ENCODE measurements around the gene ZNHIT3.

Gene ZNHIT3

DNA sequence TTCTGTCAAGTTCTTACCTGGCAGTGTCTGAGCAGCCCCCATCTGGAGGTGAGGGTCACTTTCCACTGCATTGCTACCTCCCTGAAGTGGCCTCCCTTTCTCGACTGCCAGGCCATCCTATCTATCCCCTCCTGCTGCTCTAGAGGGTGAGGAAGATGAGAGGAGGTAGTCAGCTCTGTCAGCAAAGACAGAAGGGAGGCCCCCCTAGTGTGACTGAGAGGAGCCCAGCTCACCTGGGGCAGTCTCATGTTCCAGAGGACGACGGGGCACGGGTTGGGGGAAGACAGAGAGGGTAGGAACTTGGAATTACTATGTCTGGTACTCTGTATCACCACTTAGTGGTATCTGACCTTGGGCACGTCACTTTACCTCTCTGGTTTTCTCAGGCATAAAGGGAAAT is 26.2 kb downstream of the ZNHIT3 start:
- no peak for DNase-seq (ENCODE audit: low read depth in 2 of 2)

- no peak for DNase-seq (ENCODE audit: low read depth in 2 of 2)
Measured at GRCh38 chr17:36514856-36515255, 28.4 kb downstream of the ZNHIT3 start.

DNA sequence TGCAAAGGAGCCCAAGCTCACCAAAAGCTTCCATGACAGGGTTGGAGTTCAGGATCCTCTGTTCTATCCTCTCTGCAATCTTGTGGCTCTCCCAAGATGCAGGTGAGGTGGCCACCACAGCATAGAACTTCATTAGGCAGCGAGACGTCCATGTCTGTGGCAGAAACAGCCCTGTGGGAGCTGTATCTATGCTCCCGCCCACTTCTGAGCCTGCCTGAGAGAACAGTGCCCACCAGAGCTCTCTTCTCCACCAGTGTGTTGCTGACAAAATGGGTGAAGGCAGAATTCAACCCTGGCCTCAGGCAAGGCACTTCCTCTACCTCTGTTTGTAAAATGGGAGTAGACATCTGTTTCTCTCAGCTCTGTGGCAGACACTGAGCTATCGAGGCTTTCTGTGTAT is 29.4 kb downstream of the ZNHIT3 start:
- DNase-seq (ENCODE audit: low read depth in 2 of 2): no peak

DNA sequence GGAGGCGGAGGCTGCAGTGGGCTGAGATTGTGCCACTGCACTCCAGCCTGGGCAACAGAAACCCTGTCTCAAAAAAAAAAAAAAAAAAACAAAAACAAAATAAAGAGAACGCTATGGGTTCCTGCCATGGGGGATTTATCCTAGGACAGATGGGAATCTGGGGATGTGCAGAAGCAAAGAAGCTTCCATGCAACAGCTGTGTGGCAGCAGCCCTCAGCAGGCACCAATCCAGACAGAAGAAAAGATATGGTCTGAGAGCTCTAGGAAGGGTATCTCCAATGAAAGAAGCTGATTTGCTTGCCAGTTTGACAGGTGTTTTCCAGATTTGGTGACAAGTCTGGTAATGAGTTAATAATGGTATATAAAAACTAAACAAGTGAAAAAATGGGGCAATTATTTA is 36.6 kb downstream of the ZNHIT3 start:
- DNase-seq (ENCODE audit: low read depth in 2 of 2): no peak

- DNase-seq (ENCODE audit: low read depth in 2 of 2): no peak
Measured at GRCh38 chr17:36524428-36524876, 38.0 kb downstream of the ZNHIT3 start.

- DNase-seq (ENCODE audit: low read depth in 2 of 2): no peak
Measured at GRCh38 chr17:36525113-36525512, 38.6 kb downstream of the ZNHIT3 start.

DNA sequence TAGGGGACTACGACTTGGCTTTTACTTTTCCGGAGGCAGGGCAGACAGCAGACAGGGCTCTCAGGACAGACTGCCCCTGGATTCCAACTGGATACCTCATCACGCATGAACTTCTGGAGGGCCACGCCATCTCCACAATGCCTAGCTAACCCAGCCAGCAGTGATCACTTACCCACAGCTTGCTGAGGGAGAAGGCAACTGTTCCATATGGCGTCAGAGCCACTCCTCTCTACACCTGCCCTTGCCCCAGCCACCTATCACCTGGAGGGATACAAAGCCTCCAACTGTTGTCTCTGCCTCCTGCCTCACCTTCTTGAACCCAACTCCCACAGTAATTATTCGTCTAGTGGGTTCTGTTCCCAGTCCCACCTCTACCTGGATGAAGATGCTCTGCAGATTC is 39.4 kb downstream of the ZNHIT3 start:
- DNase-seq (ENCODE audit: low read depth in 2 of 2): no peak

GRCh38 chr17:36527621-36528250 is 41.3 kb downstream of the ZNHIT3 start:
- DNase-seq (ENCODE audit: low read depth in 2 of 2): no peak

GRCh38 chr17:36529121-36529520 is 42.6 kb downstream of the ZNHIT3 start:
- no peak for DNase-seq (ENCODE audit: low read depth in 2 of 2)

DNA sequence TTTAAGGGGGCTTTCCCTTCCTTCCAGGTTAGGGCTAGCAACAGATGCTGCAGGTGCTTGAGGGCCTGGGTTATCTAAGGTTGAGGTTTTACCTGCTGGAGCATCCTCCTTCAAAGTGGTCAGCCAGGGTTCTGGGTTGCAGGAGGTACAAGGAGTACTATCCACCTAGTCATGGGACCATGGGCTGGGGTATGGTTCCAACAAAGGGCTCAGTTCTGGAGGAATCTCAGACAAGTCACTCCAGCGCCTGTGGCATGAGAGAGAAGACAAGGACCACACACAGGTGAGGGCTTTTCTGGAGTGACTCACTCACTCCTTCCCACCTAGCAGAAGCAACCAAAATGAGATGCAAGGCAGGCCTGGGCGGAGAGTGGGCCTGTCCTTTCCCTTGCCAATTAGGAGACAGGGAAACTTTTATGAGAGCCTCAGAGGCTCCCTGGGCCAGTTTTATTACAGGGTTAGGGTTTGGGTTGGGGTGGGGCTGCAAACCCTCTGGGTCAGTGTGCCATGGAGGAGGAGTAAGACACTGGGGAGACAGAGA is 46.0 kb downstream of the ZNHIT3 start:
- no peak for DNase-seq (ENCODE audit: low read depth in 2 of 2)

DNA sequence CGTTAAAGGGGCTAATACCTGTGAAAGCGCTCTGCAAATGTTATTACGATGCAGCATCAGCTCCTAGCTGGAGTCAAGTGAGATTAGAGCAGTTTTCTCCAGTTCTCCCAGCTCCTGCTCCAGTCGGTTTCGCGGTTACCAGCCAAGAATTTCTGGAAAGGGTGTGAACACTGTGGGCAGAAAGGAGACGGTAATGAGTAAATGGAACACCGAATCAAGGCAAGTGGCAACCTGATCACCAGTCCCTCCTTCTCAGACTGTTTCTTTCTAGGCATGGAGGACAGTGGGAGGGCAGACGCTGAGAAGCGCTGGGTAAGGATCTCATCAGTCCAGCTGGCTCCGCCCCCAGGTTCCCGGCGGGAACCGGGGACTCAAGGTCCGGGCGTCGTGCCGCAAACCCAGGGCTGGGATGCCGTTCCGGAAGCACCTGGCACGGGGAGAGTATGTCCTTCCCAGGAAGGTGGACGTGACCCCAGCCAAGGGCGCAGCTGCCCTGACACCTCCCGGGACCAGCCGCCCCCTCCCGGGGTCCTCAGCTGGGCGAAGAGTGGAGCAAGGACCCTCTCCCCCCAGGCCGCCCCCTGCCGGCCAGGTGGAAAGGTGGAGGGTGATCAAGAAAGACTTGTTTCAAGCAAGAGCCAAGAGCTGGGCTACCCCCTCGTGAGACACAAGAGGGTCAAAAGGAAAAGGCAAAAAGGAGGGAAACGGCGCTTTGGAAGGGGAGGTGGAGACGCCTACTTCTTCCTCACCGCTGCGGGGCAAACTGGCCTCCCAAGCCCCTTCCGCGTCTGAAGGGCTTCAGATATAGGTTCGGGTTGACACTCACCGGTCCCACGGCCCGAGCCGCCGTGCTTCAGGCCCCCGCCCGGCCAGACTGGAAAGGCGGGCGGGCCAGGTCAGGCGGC is 47.7 kb downstream of the ZNHIT3 start:
- peak in 1 of 2 donors; percentile 27 for DNase-seq (ENCODE audit: low read depth in 2 of 2)

GRCh38 chr17:36534840-36535668 is 48.6 kb downstream of the ZNHIT3 start, which contains the start of the genes MYO19 and PIGW:
MYO19 (minus strand) TSS chr17:36534868; CDS start chr17:36532538, 2,330 bp downstream.
PIGW (plus strand) TSS chr17:36534987; CDS start chr17:36537102, 2,115 bp downstream.
- DNase-seq (ENCODE audit: low read depth in 2 of 2): peak; percentile 74 to 81

- DNase-seq (ENCODE audit: low read depth in 2 of 2): no peak
Measured at GRCh38 chr17:36535669-36536081, 49.2 kb downstream of the ZNHIT3 start.

DNA sequence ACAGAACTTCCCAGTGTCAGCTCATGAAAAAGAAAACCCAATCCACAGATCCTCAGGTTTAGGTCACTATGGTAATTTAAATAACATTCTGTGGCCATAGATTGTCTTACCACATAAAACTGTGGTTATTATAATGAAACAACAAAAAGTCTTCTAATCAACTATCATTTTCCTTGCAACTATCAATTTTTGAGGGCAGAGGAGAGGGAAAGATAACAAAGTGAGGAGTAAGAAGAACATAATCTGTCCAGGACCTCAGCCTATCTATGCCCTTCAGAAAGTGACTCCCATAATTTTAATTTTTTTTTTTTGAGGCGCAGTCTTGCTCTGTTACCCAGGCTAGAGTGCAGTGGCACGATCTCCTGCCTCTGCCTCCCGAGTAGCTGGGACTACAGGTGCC is 54.2 kb downstream of the ZNHIT3 start:
- DNase-seq (ENCODE audit: low read depth in 2 of 2): no peak

- DNase-seq (ENCODE audit: low read depth in 2 of 2): no peak
Measured at GRCh38 chr17:36542755-36543154, 56.3 kb downstream of the ZNHIT3 start.

- DNase-seq (ENCODE audit: low read depth in 2 of 2): no peak
Measured at GRCh38 chr17:36544044-36544306, 57.5 kb downstream of the ZNHIT3 start.

GRCh38 chr17:36544307-36545076 is 58.0 kb downstream of the ZNHIT3 start, which contains the start of gene GGNBP2:
GGNBP2 (plus strand) TSS chr17:36544919; CDS start chr17:36545725, 806 bp downstream.
- peak; percentile 77 to 81 for DNase-seq (ENCODE audit: low read depth in 2 of 2)

DNA sequence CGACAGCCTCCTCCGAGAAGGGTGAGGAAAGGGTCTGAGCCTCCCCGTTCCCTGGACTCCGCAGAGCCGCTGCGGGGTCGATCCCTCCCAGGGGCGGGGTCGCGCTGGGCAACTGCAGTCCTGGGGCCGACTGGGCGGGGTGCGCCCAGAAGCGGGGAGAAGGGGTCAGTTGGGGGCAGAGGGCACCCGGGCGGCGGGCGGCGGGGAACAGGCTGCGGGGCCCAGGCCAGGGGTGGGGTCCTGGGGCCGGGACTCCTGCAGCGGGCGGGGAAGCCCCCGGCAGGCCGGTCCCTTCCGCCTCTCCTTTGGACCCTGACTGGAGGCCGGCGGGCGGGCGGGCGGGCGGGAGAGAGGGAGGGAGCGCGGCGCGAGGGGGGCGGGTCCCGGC is 58.6 kb downstream of the ZNHIT3 start:
- DNase-seq (ENCODE audit: low read depth in 2 of 2): no peak
